WTC11 (cell line): Measurements from ENCODE around the gene ARHGAP6. TPM values are rescaled to one million over a fixed set of nuclear protein-coding genes. Genes with fewer than 3 reads are reported as not detected.

Experiments
- ATAC-seq: fragments of 200-7000 bp; cut with Tn5 transposase; 2 replicates; pipeline ENCODE4 v1.10.0; 2021; ENCODE audit warnings: mild to moderate bottlenecking, moderate library complexity
- CTCF ChIA-PET: fragments of 300-600 bp; sonication (Branson Sonifier 250); formaldehyde crosslinking; loops from one replicate; lab custom pipeline; 2021; ENCODE audit warnings: antibody characterized with exemption; lab: Charles Lee
- POLR2A ChIA-PET: fragments of 350-600 bp; sonication (Branson Sonifier 250); formaldehyde crosslinking; loops from one replicate; lab custom pipeline; 2021; ENCODE audit warnings: antibody characterized with exemption; lab: Charles Lee
- DNase-seq: peaks from one replicate; pipeline ENCODE4 v3.0.0; 2021; ENCODE audit warnings: low spot score
- H3K27ac Mint-ChIP-seq: 2 replicates; pipeline ENCODE4 v1.8.0; 2021; ENCODE audit warnings: mixed read lengths
- H3K27me3 Mint-ChIP-seq: 2 replicates; pipeline ENCODE4 v1.8.0; 2021; ENCODE audit warnings: low read depth, mild to moderate bottlenecking, moderate library complexity, mixed read lengths
- H3K36me3 Mint-ChIP-seq: 2 replicates; pipeline ENCODE4 v1.8.0; 2021; ENCODE audit warnings: mixed read lengths
- H3K4me1 Mint-ChIP-seq: 2 replicates; pipeline ENCODE4 v1.8.0; 2022; ENCODE audit warnings: mixed read lengths
- H3K4me3 Mint-ChIP-seq: 2 replicates; pipeline ENCODE4 v1.8.0; 2021; ENCODE audit warnings: mild to moderate bottlenecking, moderate library complexity, mixed read lengths
- H3K9me3 Mint-ChIP-seq: 2 replicates; pipeline ENCODE4 v1.8.0; 2021; ENCODE audit warnings: mixed read lengths
- ATF2 ChIP-seq: sonication (generic); formaldehyde crosslinking; IDR thresholded peaks from 2 replicates; pipeline ENCODE4 v1.8.1; 2022; ENCODE audit warnings: low read depth, missing genetic modification reagents, borderline replicate concordance
- ATF6 ChIP-seq: sonication (generic); formaldehyde crosslinking; IDR thresholded peaks from 2 replicates; pipeline ENCODE4 v1.8.1; 2023; ENCODE audit warnings: mild to moderate bottlenecking, missing genetic modification reagents
- CBFB ChIP-seq: sonication (generic); formaldehyde crosslinking; IDR thresholded peaks from 2 replicates; pipeline ENCODE4 v1.8.1; 2022; ENCODE audit warnings: mild to moderate bottlenecking, low read depth, missing genetic modification reagents
- CREB1 ChIP-seq: sonication (generic); formaldehyde crosslinking; IDR thresholded peaks from 2 replicates; pipeline ENCODE4 v1.8.0; 2023; ENCODE audit warnings: mild to moderate bottlenecking, missing genetic modification reagents
- CREM ChIP-seq: sonication (generic); formaldehyde crosslinking; IDR thresholded peaks from 2 replicates; pipeline ENCODE4 v1.8.1; 2022; ENCODE audit warnings: mild to moderate bottlenecking, missing genetic modification reagents, moderate library complexity
- E2F1 ChIP-seq: sonication (generic); formaldehyde crosslinking; IDR thresholded peaks from 2 replicates; pipeline ENCODE4 v1.8.0; 2022; ENCODE audit warnings: mild to moderate bottlenecking, missing genetic modification reagents
- E2F5 ChIP-seq: sonication (generic); formaldehyde crosslinking; IDR thresholded peaks from 2 replicates; pipeline ENCODE4 v1.8.1; 2022; ENCODE audit warnings: mild to moderate bottlenecking, moderate library complexity, missing genetic modification reagents
- FOXJ3 ChIP-seq: sonication (generic); formaldehyde crosslinking; IDR thresholded peaks from 2 replicates; pipeline ENCODE4 v1.9.0; 2021; ENCODE audit warnings: missing genetic modification reagents, mild to moderate bottlenecking, borderline replicate concordance
- GRHL2 ChIP-seq: fragments of 250-450 bp; sonication (Bioruptor Pico); IDR thresholded peaks from 2 replicates; pipeline ENCODE4 v1.8.0; 2022; ENCODE audit warnings: mild to moderate bottlenecking, moderate library complexity; ENCODE audit not compliant: insufficient replicate concordance, severe bottlenecking
- OVOL2 ChIP-seq: fragments of 250-450 bp; sonication (Bioruptor Pico); IDR thresholded peaks from 2 replicates; pipeline ENCODE4 v1.9.0; 2021; ENCODE audit warnings: mild to moderate bottlenecking, borderline replicate concordance
- PREB ChIP-seq: sonication (generic); formaldehyde crosslinking; IDR thresholded peaks from 2 replicates; pipeline ENCODE4 v1.8.1; 2022; ENCODE audit warnings: mild to moderate bottlenecking, missing genetic modification reagents, moderate library complexity, borderline replicate concordance
- SMAD3 ChIP-seq: sonication (generic); formaldehyde crosslinking; IDR thresholded peaks from 2 replicates; pipeline ENCODE4 v1.8.0; 2022; ENCODE audit warnings: missing genetic modification reagents, mild to moderate bottlenecking, borderline replicate concordance
- TEAD1 ChIP-seq: sonication (generic); formaldehyde crosslinking; IDR thresholded peaks from 2 replicates; pipeline ENCODE4 v1.8.0; 2022; ENCODE audit warnings: mild to moderate bottlenecking, missing genetic modification reagents
- TP53 ChIP-seq: sonication (generic); formaldehyde crosslinking; IDR thresholded peaks from 2 replicates; pipeline ENCODE4 v1.8.1; 2023; ENCODE audit warnings: mild to moderate bottlenecking, missing genetic modification reagents
- ZNF317 ChIP-seq: sonication (generic); formaldehyde crosslinking; IDR thresholded peaks from 2 replicates; pipeline ENCODE4 v1.8.1; 2023; ENCODE audit warnings: low read depth, mild to moderate bottlenecking, moderate library complexity, missing genetic modification reagents, borderline replicate concordance
- ZNF396 ChIP-seq: fragments of 250-450 bp; sonication (Bioruptor Pico); IDR thresholded peaks from 2 replicates; pipeline ENCODE4 v1.8.0; 2021; ENCODE audit warnings: mild to moderate bottlenecking, moderate library complexity, borderline replicate concordance
- ZNF532 ChIP-seq: fragments of 250-450 bp; sonication (Bioruptor Pico); IDR thresholded peaks from 2 replicates; pipeline ENCODE4 v1.9.0; 2021; ENCODE audit warnings: mild to moderate bottlenecking, borderline replicate concordance
- total RNA-seq: library from RNA; stranded (reverse); gene quantifications from 3 replicates; pipeline ENCODE4 v1.2.3, GENCODE V29; 2021

The ARHGAP6 gene
- total RNA-seq, 1 experiment from 2014 or later, result 1.0 TPM

- TF ChIP-seq GRHL2 (CRISPR knock-in tag), result no peak
- no peak for TF ChIP-seq E2F5 (CRISPR knock-in tag)
- no peak for TF ChIP-seq FOXJ3
- TF ChIP-seq ZNF396 (CRISPR knock-in tag), result no peak
- TF ChIP-seq ZNF532 (CRISPR knock-in tag), result no peak
- no peak for TF ChIP-seq PREB (CRISPR knock-in tag)
- no peak for TF ChIP-seq CBFB (CRISPR knock-in tag)
These were observed 479.9 kb downstream of the ARHGAP6 start (continued) for GRCh38 chrX:11185861-11186260.

- no peaks in the 10 kb centered on the region for H3K36me3 Mint-ChIP-seq
- TF ChIP-seq TP53 (CRISPR knock-in tag) (no peak), SMAD3 (CRISPR knock-in tag) (no peak), CREM (no peak), OVOL2 (CRISPR knock-in tag) (no peak), E2F1 (CRISPR knock-in tag) (no peak), ZNF317 (CRISPR knock-in tag) (no peak), CREB1 (CRISPR knock-in tag) (no peak), ATF2 (CRISPR knock-in tag) (no peak), ATF6 (CRISPR knock-in tag) (no peak), TEAD1 (CRISPR knock-in tag) (no peak)
- no peak for ATAC-seq
These were observed 485.1 kb downstream of the ARHGAP6 start for GRCh38 chrX:11180571-11180970.

More at GRCh38 chrX:11180571-11180970, 485.1 kb downstream of the ARHGAP6 start:
- no peak overlapping the region for H3K4me3 Mint-ChIP-seq
- H3K27me3 Mint-ChIP-seq, result no peaks in the 10 kb centered on the region; the same call in 1 of the 2 replicates
- ChIA-PET CTCF (no interaction called here), POLR2A (no interaction called here)
- H3K27ac Mint-ChIP-seq, result no peak overlapping the region
- H3K4me1 Mint-ChIP-seq, result no peaks in the 10 kb centered on the region
- no peak for DNase-seq
- no peaks in the 10 kb centered on the region for H3K9me3 Mint-ChIP-seq
